Pancreas (tissue), 10 donors: Measurements from ENCODE around the gene LRRC14B. TPM values are rescaled to one million over a fixed set of nuclear protein-coding genes. Genes with fewer than 3 reads are reported as not detected.

ENCODE experiments used
- ATAC-seq, 4 donors: fragments of 200-7000 bp; cut with Tn5 transposase; one replicate each; pipeline versions ENCODE4 v1.8.0 to v1.9.1; 2020; ENCODE audit warnings: mild to moderate bottlenecking in 4 of 4, moderate library complexity in 4 of 4
- DNase-seq, 6 donors: peaks; one replicate each; pipeline ENCODE4 v3.0.0-alpha.2; 2020
- FAIRE-seq: peaks from 2 replicates; lab custom pipeline; 2012; peaks lifted over from hg19 to GRCh38; lab: Jason Lieb, UNC
- H3K27ac ChIP-seq, 4 donors: fragments of 200-600 bp; sonication (generic); 1 replicate in 3 of 4; 2 replicates in 1 of 4; pipeline versions ENCODE4 v1.5.0 to v1.8.0; 2020
- H3K27me3 ChIP-seq, 4 donors: fragments of 200-600 bp; one replicate each; pipeline ENCODE4 v1.8.0; 2021
- H3K36me3 ChIP-seq, 3 donors: fragments of 200-600 bp; sonication (generic) in 1 of 3; one replicate each; pipeline versions ENCODE4 v1.5.0 to v1.8.0; 2020 to 2021
- H3K4me1 ChIP-seq, 3 donors: fragments of 200-600 bp; one replicate each; pipeline ENCODE4 v1.8.0; 2021
- H3K4me3 ChIP-seq, 4 donors: fragments of 200-600 bp; sonication (generic) in 2 of 4; one replicate each; pipeline versions ENCODE4 v1.5.0 to v1.8.0; 2020 to 2021
- H3K9me3 ChIP-seq, 4 donors: fragments of 200-600 bp; one replicate each; pipeline ENCODE4 v1.8.0; 2021
- CTCF ChIP-seq, 4 donors: fragments of 200-600 bp; sonication (generic) in 3 of 4; IDR thresholded peaks; one replicate each; pipeline versions ENCODE4 v1.5.0 to v1.8.0; 2021; ENCODE audit warnings: antibody characterized with exemption in 4 of 4
- WGBS, 2 donors: extraction: QIAGEN DNeasy Blood & Tissue Kit; methylation state at CpG; one replicate each; pipeline ENCODE4 v1.1.7; 2013; 5-methylcytosine and 5-hydroxymethylcytosine counted together
- intact Hi-C, 3 donors: fragments of 100-400 bp; cut with DNase I; formaldehyde crosslinking; loops; one replicate each; pipeline versions ENCODE4 v1.11.1 to v1.14.2; 2022
- polyA plus RNA-seq, 2 donors: library from polyadenylated mRNA; stranded (reverse); fragments of 200-250 nt; gene quantifications; one replicate each; pipeline ENCODE4 v1.2.3, GENCODE V29; 2013
- total RNA-seq, 6 donors: library from RNA; stranded (reverse); fragmentation: NEBNext Ultra II Directional in 4 of 6; extraction: Animal tissue kit (Norgen Biotek cat#: 25700) in 4 of 6; gene quantifications; one replicate each; pipeline versions ENCODE4 v1.2.1 to v1.2.4, GENCODE V29; 2021 to 2023
- donor health status: healthy with polysubstance abuse.
- donor health status: DM: no; HTN: no; CAD: no; lungs with moderate emphysema.
- donor health status: DM: no; HTN: no; CAD: no.
- donor health status: control.
- donor health status: control.
- donor health status: Bipolar disorder and iron deficiency.
- donor health status: DM: yes; HTN: yes; CAD: no.
- donor health status: DM: no; HTN: no; CAD: no.
- donor health status: DM: no; HTN: no; CAD: no.
- donor health status: DM: yes; HTN: yes; CAD: no.

The LRRC14B gene
- total and polyA plus RNA-seq, 8 donors: not detected

GRCh38 chr5:204462-204861 is 13.2 kb downstream of the LRRC14B start:
- no peak overlapping the region for H3K27ac ChIP-seq
- H3K4me3 ChIP-seq: no peak overlapping the region
- FAIRE-seq (no peak), ATAC-seq (no peak), DNase-seq (no peak)
- H3K36me3 ChIP-seq: peaks cover 0 to 5% (median 3%) of the 10 kb centered on the region in 3 donors
- H3K27me3 ChIP-seq: no peaks in the 10 kb centered on the region
- no peaks in the 10 kb centered on the region for H3K9me3 ChIP-seq
- no peaks in the 10 kb centered on the region for H3K4me1 ChIP-seq
- TF ChIP-seq CTCF (IDR thresholded peaks at IDR 0.05): no peak
- intact Hi-C loops: no loop called here

GRCh38 chr5:204966-205670 is 13.8 kb downstream of the LRRC14B start:
- no peak for DNase-seq
- ATAC-seq: no peak
- no peaks in the 10 kb centered on the region for H3K4me1 ChIP-seq
- WGBS, 2 donors: 95 to 96% methylated on average over 30 of the region's 30 CpGs
- H3K9me3 ChIP-seq: no peaks in the 10 kb centered on the region
- no peak for TF ChIP-seq CTCF (IDR thresholded peaks at IDR 0.05)
- no peak overlapping the region for H3K4me3 ChIP-seq
- H3K36me3 ChIP-seq: peaks cover 0 to 5% (median 3%) of the 10 kb centered on the region in 3 donors
- H3K27ac ChIP-seq: no peak overlapping the region
- intact Hi-C loops: no loop called here
- H3K27me3 ChIP-seq: no peaks in the 10 kb centered on the region
- no peak for FAIRE-seq

GRCh38 chr5:206406-206805 is 15.1 kb downstream of the LRRC14B start:
- H3K36me3 ChIP-seq: peaks cover 0 to 5% (median 3%) of the 10 kb centered on the region in 3 donors
- WGBS, 2 donors: 75 to 79% methylated on average over 11 of the region's 11 CpGs
- no peak for DNase-seq

GRCh38 chr5:206927-207536 is 15.7 kb downstream of the LRRC14B start:
- 75 to 80% methylated on average over 8 of the region's 8 CpGs for WGBS, 2 donors
- H3K4me1 ChIP-seq: no peaks in the 10 kb centered on the region
- H3K4me3 ChIP-seq: no peak overlapping the region
- no peak for TF ChIP-seq CTCF (IDR thresholded peaks at IDR 0.05)
- no peak for FAIRE-seq
- no peaks in the 10 kb centered on the region for H3K27me3 ChIP-seq
- peaks cover 0 to 5% (median 3%) of the 10 kb centered on the region in 3 donors for H3K36me3 ChIP-seq
- DNase-seq: no peak
- H3K27ac ChIP-seq: no peak overlapping the region
- intact Hi-C loops: no loop called here
- no peaks in the 10 kb centered on the region for H3K9me3 ChIP-seq
- ATAC-seq: no peak

More at GRCh38 chr5:206406-206805, 15.1 kb downstream of the LRRC14B start:
- H3K27me3 ChIP-seq: no peaks in the 10 kb centered on the region
- H3K9me3 ChIP-seq: no peaks in the 10 kb centered on the region
- H3K4me3 ChIP-seq: no peak overlapping the region
- intact Hi-C loops: no loop called here
- H3K4me1 ChIP-seq: no peaks in the 10 kb centered on the region
- no peak overlapping the region for H3K27ac ChIP-seq
- no peak for TF ChIP-seq CTCF (IDR thresholded peaks at IDR 0.05)
- ATAC-seq (peak in 3 of 4 donors; percentile 32 to 52 (median 41)), FAIRE-seq (no peak)

- no peak for ATAC-seq
- no peaks in the 10 kb centered on the region for H3K9me3 ChIP-seq
- no peak for FAIRE-seq
- no peaks in the 10 kb centered on the region for H3K4me1 ChIP-seq
- H3K36me3 ChIP-seq: peaks cover 0 to 5% (median 3%) of the 10 kb centered on the region in 3 donors
- H3K27me3 ChIP-seq: no peaks in the 10 kb centered on the region
- WGBS, 2 donors: 83 to 90% methylated on average over 14 of the region's 14 CpGs
- no peak overlapping the region for H3K27ac ChIP-seq
- no peak overlapping the region for H3K4me3 ChIP-seq
- no peak for DNase-seq
- intact Hi-C loops: no loop called here
- TF ChIP-seq CTCF (IDR thresholded peaks at IDR 0.05): no peak
Measured at GRCh38 chr5:207599-207998, 16.3 kb downstream of the LRRC14B start.
